ENCODE measurements around the gene TENT4A. TPM values are rescaled to one million over a fixed set of nuclear protein-coding genes. Genes with fewer than 3 reads are reported as not detected.

TENT4A gene
- total RNA-seq, 2 experiments from 2014 or later: 39.0 to 46.1 TPM

GRCh38 chr5:6715271-6715670 lies 2.0 kb downstream of the TENT4A start:
- Histone ChIP-seq H3K4me2 (ENCODE audit: low read length) (peak overlapping the region; percentile 97), H3K27ac (ENCODE audit: low read depth, low read length, poor library complexity, severe bottlenecking) (no peak overlapping the region), H3K9me3 (ENCODE audit: low read length) (no peaks in the 10 kb centered on the region), H3K79me2 (ENCODE audit: insufficient read depth, low read depth, low read length) (peaks cover 58% of the 10 kb centered on the region), H4K20me1 (ENCODE audit: insufficient read depth, low read length) (peaks cover 52% of the 10 kb centered on the region), H2AFZ (ENCODE audit: low read length) (no peak overlapping the region), H3K4me1 (ENCODE audit: insufficient read depth, low read length, poor library complexity, severe bottlenecking) (peaks cover 61% of the 10 kb centered on the region), H3K4me3 (ENCODE audit: low read depth, low read length, poor library complexity, severe bottlenecking) (peak overlapping the region; percentile 79), H3K36me3 (ENCODE audit: insufficient read depth, low read length) (peaks cover 41% of the 10 kb centered on the region), H3K9me2 (ENCODE audit: insufficient read depth, low read length) (no peaks in the 10 kb centered on the region)
- BruUV-seq (replicated peaks): TSS peak; percentile 64
- intact Hi-C loops (cut with micrococcal nuclease; ENCODE audit: unreplicated experiment): no loop called here
- ChIA-PET CTCF (ENCODE audit: unreplicated experiment) (no interaction called here), POLR2A (no interaction called here)
- no peak for TF ChIP-seq EZH2phosphoT487 (IDR thresholded peaks at IDR 0.05; ENCODE audit: borderline replicate concordance, low read depth, low read length)
- TF ChIP-seq CTCF (conservative IDR thresholded peaks at IDR 0.05; ENCODE audit: low read length): no peak
- DNase-seq (ENCODE audit: low spot score): no peak

GRCh38 chr5:6715758-6716628 lies 2.8 kb downstream of the TENT4A start:
- Histone ChIP-seq H3K4me3 (ENCODE audit: low read depth, low read length, poor library complexity, severe bottlenecking) (peak overlapping the region; percentile 79), H3K36me3 (ENCODE audit: insufficient read depth, low read length) (peaks cover 41% of the 10 kb centered on the region), H2AFZ (ENCODE audit: low read length) (no peak overlapping the region), H3K9me2 (ENCODE audit: insufficient read depth, low read length) (no peaks in the 10 kb centered on the region), H3K9me3 (ENCODE audit: low read length) (no peaks in the 10 kb centered on the region), H3K4me2 (ENCODE audit: low read length) (peak overlapping the region; percentile 97), H3K27ac (ENCODE audit: low read depth, low read length, poor library complexity, severe bottlenecking) (no peak overlapping the region), H4K20me1 (ENCODE audit: insufficient read depth, low read length) (peaks cover 56% of the 10 kb centered on the region), H3K4me1 (ENCODE audit: insufficient read depth, low read length, poor library complexity, severe bottlenecking) (peaks cover 67% of the 10 kb centered on the region), H3K79me2 (ENCODE audit: insufficient read depth, low read depth, low read length) (peaks cover 65% of the 10 kb centered on the region)
- ChIA-PET CTCF (ENCODE audit: unreplicated experiment) (no interaction called here), POLR2A (no interaction called here)
- intact Hi-C loops (cut with micrococcal nuclease; ENCODE audit: unreplicated experiment): no loop called here
- DNase-seq (ENCODE audit: low spot score): peak; percentile 48
- TF ChIP-seq CTCF (conservative IDR thresholded peaks at IDR 0.05; ENCODE audit: low read length) (no peak), EZH2phosphoT487 (IDR thresholded peaks at IDR 0.05; ENCODE audit: borderline replicate concordance, low read depth, low read length) (no peak)
- BruUV-seq (replicated peaks): no TSS peak

- peaks cover 41% of the 10 kb centered on the region for H3K36me3 ChIP-seq (ENCODE audit: insufficient read depth, low read length)
- intact Hi-C loops (cut with micrococcal nuclease; ENCODE audit: unreplicated experiment): no loop called here
- H3K4me3 ChIP-seq (ENCODE audit: low read depth, low read length, poor library complexity, severe bottlenecking): peak overlapping the region; percentile 79
- ChIA-PET CTCF (ENCODE audit: unreplicated experiment) (no interaction called here), POLR2A (interaction anchor here (1.1 to 1.8 kb wide), 2 partner anchors 12 to 64 kb away, joined by 3 to 5 read pairs; no protein-coding TSS in a partner anchor)
- peak overlapping the region; percentile 97 for H3K4me2 ChIP-seq (ENCODE audit: low read length)
- H3K79me2 ChIP-seq (ENCODE audit: insufficient read depth, low read depth, low read length): peaks cover 72% of the 10 kb centered on the region
- H3K27ac ChIP-seq (ENCODE audit: low read depth, low read length, poor library complexity, severe bottlenecking): no peak overlapping the region
- no peaks in the 10 kb centered on the region for H3K9me3 ChIP-seq (ENCODE audit: low read length)
- TF ChIP-seq EZH2phosphoT487 (IDR thresholded peaks at IDR 0.05; ENCODE audit: borderline replicate concordance, low read depth, low read length): no peak
- no peak for TF ChIP-seq CTCF (conservative IDR thresholded peaks at IDR 0.05; ENCODE audit: low read length)
- no peaks in the 10 kb centered on the region for H3K9me2 ChIP-seq (ENCODE audit: insufficient read depth, low read length)
- no TSS peak for BruUV-seq (replicated peaks)
- H4K20me1 ChIP-seq (ENCODE audit: insufficient read depth, low read length): peaks cover 58% of the 10 kb centered on the region
- DNase-seq (ENCODE audit: low spot score): no peak
- peaks cover 72% of the 10 kb centered on the region for H3K4me1 ChIP-seq (ENCODE audit: insufficient read depth, low read length, poor library complexity, severe bottlenecking)
- no peak overlapping the region for H2AFZ ChIP-seq (ENCODE audit: low read length)
Measured at GRCh38 chr5:6716629-6717149, 3.5 kb downstream of the TENT4A start.
